Panc1 (cell line): Measurements from ENCODE around the gene DLG2. TPM values are rescaled to one million over a fixed set of nuclear protein-coding genes. Genes with fewer than 3 reads are reported as not detected.

Experiments used
- ATAC-seq: fragments of 200-7000 bp; cut with Tn5 transposase; 2 replicates; pipeline ENCODE4 v1.9.1; 2020; ENCODE audit warnings: mild to moderate bottlenecking, moderate library complexity
- BruUV-seq: library from RNA; stranded (reverse); fragments of 400-500 nt; replicated peaks from 2 replicates; lab custom pipeline; 2021; lab: Mats Ljungman, UMichigan
- CTCF ChIA-PET: fragments of 300-600 bp; sonication (Branson Sonifier 250); formaldehyde crosslinking; loops from one replicate; lab custom pipeline; 2022; ENCODE audit warnings: antibody characterized with exemption; lab: Charles Lee
- POLR2A ChIA-PET: fragments of 300-600 bp; sonication (Branson Sonifier 250); formaldehyde crosslinking; loops from one replicate; lab custom pipeline; 2022; ENCODE audit warnings: antibody characterized with exemption; lab: Charles Lee
- DNase-seq: peaks from one replicate; pipeline ENCODE4 v3.0.0-alpha.2; 2010; ENCODE audit warnings: low read depth, low spot score
- H3K27ac ChIP-seq: 2 replicates; pipeline ENCODE4 v1.5.1; 2011; ENCODE audit warnings: mild to moderate bottlenecking, low read length, inconsistent platforms
- H3K27me3 ChIP-seq: fragments of 200-500 bp; sonication (Bioruptor generic); 2 replicates; pipeline ENCODE4 v1.6.0; 2014; ENCODE audit warnings: low read length, inconsistent platforms; ENCODE audit not compliant: control insufficient read depth, insufficient read depth
- H3K36me3 ChIP-seq: fragments of 200-500 bp; sonication (Bioruptor generic); 2 replicates; pipeline ENCODE4 v1.5.1; 2014; ENCODE audit warnings: inconsistent platforms, mild to moderate bottlenecking, low read length, moderate library complexity; ENCODE audit not compliant: control insufficient read depth, insufficient read depth
- H3K4me1 ChIP-seq: 2 replicates; pipeline ENCODE4 v1.5.1; 2011; ENCODE audit warnings: inconsistent platforms, mild to moderate bottlenecking, low read length, moderate library complexity; ENCODE audit not compliant: control insufficient read depth, insufficient read depth
- H3K4me3 ChIP-seq, 2 experiments: 2 replicates each; pipeline ENCODE4 v1.5.1; 2011 to 2012; ENCODE audit warnings: low read depth in 2 of 2, low read length in 2 of 2, mild to moderate bottlenecking in 2 of 2, inconsistent platforms in 1 of 2, moderate library complexity in 1 of 2
- H3K9me3 ChIP-seq: fragments of 200-500 bp; sonication (Bioruptor generic); 2 replicates; pipeline ENCODE4 v1.5.1; 2014; ENCODE audit warnings: low read depth, mild to moderate bottlenecking, inconsistent platforms, low read length, moderate library complexity; ENCODE audit not compliant: control insufficient read depth, insufficient read depth
- CTCF ChIP-seq: fragments of 450-650 bp; IDR thresholded peaks from 2 replicates; pipeline ENCODE4 v1.5.1; 2017; ENCODE audit warnings: mild to moderate bottlenecking
- POLR2AphosphoS5 ChIP-seq: IDR thresholded peaks from 2 replicates; pipeline ENCODE4 v1.6.1; 2012; ENCODE audit warnings: mild to moderate bottlenecking, low read depth, low read length, moderate library complexity
- REST ChIP-seq, 2 experiments: IDR thresholded peaks; 2 replicates each; pipeline ENCODE4 v1.6.1; 2011 to 2012; ENCODE audit warnings: low read depth in 2 of 2, control low read depth in 1 of 2, low read length in 1 of 2, mild to moderate bottlenecking in 1 of 2, moderate library complexity in 1 of 2; ENCODE audit not compliant: insufficient read depth in 1 of 2
- SIN3A ChIP-seq: IDR thresholded peaks from 2 replicates; pipeline ENCODE4 v1.6.1; 2012; ENCODE audit warnings: low read depth, mild to moderate bottlenecking, low read length, moderate library complexity, borderline replicate concordance; ENCODE audit not compliant: insufficient read depth
- TCF7L2 ChIP-seq: IDR thresholded peaks from 2 replicates; pipeline ENCODE4 v1.6.1; 2011; ENCODE audit warnings: mild to moderate bottlenecking, low read depth, low read length, inconsistent platforms
- in situ Hi-C: cut with HindIII; loops from 2 replicates; pipeline ENCODE4 v1.10.0; 2016; ENCODE audit warnings: low sequenced_read_pairs, low pct_unique_long_range_greater_than_20kb
- intact Hi-C: fragments of 100-400 bp; cut with micrococcal nuclease; formaldehyde crosslinking; loops from one replicate; pipeline ENCODE4 v1.10.0; 2022; ENCODE audit not compliant: unreplicated experiment
- total RNA-seq: library from RNA; stranded (reverse); gene quantifications from one replicate; pipeline ENCODE4 v1.2.1, GENCODE V29; 2021; ENCODE audit not compliant: unreplicated experiment

The DLG2 gene
- total RNA-seq, 1 experiment from 2014 or later = 4.2 TPM

DNA sequence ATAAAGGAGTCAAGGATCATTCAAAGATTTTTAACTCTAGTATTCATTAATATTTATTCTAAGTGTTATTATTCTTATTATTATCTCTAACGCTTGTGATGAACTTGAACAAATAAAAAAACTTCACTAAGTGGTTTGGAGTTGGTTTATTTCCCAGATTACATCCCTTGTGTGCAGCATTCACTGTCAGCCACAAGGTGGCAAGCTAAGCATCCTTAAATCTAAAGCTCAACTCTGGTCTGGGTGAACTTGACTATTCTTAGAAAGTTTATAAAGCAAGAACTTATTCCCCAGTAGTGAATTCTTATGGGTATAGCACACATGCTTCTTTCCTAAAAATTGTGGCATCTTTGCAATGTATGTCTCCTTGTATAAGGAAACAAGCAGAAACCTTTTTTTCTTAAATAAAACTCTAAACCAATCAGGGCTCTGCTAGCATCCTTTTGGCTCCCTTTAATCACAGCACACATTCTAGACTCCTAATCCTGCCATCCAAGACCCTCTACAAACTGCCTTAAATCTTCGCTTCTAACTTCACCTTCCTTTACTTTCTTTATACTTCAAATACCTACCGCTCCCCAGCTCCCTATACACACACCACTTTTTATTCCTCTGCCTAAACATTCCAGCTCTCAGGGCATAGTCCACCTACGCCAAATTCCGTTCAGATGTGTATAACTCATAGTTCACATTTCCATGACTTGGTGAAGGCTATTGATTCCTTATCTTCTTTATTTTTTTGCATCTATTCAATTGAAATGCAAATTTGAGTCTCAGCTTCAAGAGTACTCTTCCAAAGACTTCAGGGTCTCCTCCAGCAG is 1068.8 kb downstream of the DLG2 start:
- ChIA-PET CTCF (interaction anchor here (0.6 to 1.2 kb wide), 4 partner anchors 8 to 1033 kb away, joined by 3 to 5 read pairs (median 4); no protein-coding TSS in a partner anchor), POLR2A (no interaction called here)
- in situ Hi-C loops = no loop called here
- no TSS peak for BruUV-seq
- TF ChIP-seq CTCF (peak; percentile 83), POLR2AphosphoS5 (no peak)
- no peaks in the 10 kb centered on the region for H3K4me1 ChIP-seq
- H3K9me3 ChIP-seq = no peaks in the 10 kb centered on the region
- H3K4me3 ChIP-seq = no peak overlapping the region
- DNase-seq (peak; percentile 20), ATAC-seq (peak; percentile 89)
- no peak overlapping the region for H3K27ac ChIP-seq
- H3K27me3 ChIP-seq = no peaks in the 10 kb centered on the region
- intact Hi-C loops = loop anchor here (5.0 kb wide), 2 partner anchors 154 to 1034 kb away; no protein-coding TSS in a partner anchor
- no peaks in the 10 kb centered on the region for H3K36me3 ChIP-seq

- CTCF ChIA-PET = no interaction called here
- intact Hi-C loops = no loop called here
- POLR2A ChIA-PET = no interaction called here
- Histone ChIP-seq H3K27ac (no peak overlapping the region), H3K27me3 (no peaks in the 10 kb centered on the region), H3K36me3 (no peaks in the 10 kb centered on the region), H3K9me3 (no peaks in the 10 kb centered on the region), H3K4me3 (no peak overlapping the region), H3K4me1 (no peaks in the 10 kb centered on the region)
- BruUV-seq = no TSS peak
- DNase-seq = no peak
- in situ Hi-C loops = no loop called here
- ATAC-seq = no peak
- no peak for TF ChIP-seq SIN3A
- no peak for TF ChIP-seq REST (IDR thresholded peaks at IDR 0.05; ENCODE audit: insufficient read depth in 1 of 2, low read depth in 2 of 2, low read length in 1 of 2)
- TF ChIP-seq TCF7L2 = no peak
- no peak for TF ChIP-seq CTCF
- no peak for TF ChIP-seq POLR2AphosphoS5
These were observed 1074.4 kb downstream of the DLG2 start for GRCh38 chr11:84552791-84553190.
